Activated T-cell treated with anti-CD3 and anti-CD28 coated beads for 24 hours (primary cell): ENCODE data around the gene BCS1L.
A peak's percentile ranks its signal among the peaks of the same experiment; 100 is the strongest.

Experiments
- DNase-seq: peaks from one replicate; pipeline ENCODE4 v3.0.0-alpha.2; 2020; ENCODE audit warnings: low read depth

BCS1L gene, protein sequence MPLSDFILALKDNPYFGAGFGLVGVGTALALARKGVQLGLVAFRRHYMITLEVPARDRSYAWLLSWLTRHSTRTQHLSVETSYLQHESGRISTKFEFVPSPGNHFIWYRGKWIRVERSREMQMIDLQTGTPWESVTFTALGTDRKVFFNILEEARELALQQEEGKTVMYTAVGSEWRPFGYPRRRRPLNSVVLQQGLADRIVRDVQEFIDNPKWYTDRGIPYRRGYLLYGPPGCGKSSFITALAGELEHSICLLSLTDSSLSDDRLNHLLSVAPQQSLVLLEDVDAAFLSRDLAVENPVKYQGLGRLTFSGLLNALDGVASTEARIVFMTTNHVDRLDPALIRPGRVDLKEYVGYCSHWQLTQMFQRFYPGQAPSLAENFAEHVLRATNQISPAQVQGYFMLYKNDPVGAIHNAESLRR

GRCh38 chr2:218659258-218659987 is at the start of gene BCS1L, which contains the start of gene ZNF142:
Gene BCS1L, plus strand, starts transcription at chr2:218659683. Its CDS starts 1,305 bp downstream, at chr2:218660988.
Gene ZNF142, minus strand, starts transcription at chr2:218659623. Its CDS starts 3,194 bp downstream, at chr2:218656429.
- peak; percentile 95 for DNase-seq

DNA sequence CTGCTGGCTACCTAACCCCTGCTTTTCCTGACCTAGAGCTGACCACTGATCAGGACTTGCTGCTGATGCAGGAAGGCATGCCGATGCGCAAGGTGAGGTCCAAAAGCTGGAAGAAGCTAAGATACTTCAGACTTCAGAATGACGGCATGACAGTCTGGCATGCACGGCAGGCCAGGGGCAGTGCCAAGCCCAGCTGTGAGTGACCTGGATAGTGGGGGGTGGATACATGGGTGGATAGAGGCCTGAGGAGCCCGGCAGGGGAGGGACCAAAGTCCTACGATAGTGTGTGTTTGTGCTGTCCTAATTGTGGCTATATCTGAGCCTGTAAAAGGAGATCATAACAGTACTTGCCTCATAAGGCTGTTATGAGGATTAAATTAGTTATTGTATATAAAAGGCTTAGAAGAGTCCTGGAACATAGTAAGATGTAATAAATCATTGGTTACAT is 43.6 kb upstream of the BCS1L start:
- DNase-seq = no peak

DNA sequence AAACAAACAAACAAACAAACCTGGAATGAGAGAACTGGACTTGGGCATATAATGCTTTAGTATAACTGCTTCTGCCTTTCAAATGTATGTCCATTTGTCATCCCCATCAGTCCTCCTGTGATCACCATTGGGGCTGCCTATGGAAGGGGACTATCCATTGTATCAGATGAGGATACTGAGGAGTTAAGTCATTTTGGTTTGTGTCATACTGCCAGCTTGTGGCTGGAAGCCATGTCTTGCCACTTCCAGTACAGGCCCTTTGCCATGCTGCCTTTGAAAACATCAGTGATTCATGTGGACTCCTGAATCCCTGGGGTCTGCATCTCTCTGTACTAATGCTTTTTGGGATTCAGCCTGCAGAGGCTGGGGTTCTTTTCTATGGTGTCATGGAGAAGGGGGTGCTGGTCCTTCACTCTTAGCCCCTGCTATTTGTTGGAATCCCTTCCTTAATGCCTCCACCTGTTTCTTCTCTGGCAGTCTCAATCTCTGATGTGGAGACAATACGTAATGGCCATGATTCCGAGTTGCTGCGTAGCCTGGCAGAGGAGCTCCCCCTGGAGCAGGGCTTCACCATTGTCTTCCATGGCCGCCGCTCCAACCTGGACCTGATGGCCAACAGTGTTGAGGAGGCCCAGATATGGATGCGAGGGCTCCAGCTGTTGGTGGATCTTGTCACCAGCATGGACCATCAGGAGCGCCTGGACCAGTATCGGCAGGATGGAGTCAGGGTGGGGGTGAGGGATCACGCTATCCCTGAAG is 41.2 kb upstream of the BCS1L start:
- no peak for DNase-seq

DNA sequence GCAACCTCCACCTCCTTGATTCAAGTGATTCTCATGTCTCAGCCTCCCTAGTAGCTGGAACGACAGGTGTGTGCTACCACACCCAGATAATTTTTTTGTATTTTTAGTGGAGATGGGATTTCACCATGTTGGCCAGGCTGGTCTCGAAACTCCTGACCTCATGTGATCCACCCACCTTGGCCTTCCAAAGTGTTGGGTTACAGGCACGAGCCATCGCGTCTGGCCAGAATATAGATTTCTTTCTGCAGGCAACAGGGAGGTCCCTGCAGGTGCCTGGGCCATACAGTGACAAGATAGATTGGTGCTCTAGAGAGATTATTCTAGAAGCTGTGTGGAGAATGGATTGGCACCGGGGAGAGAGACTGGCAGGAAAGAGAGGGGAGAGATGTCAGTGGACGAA is 38.5 kb upstream of the BCS1L start:
- DNase-seq = no peak

DNA sequence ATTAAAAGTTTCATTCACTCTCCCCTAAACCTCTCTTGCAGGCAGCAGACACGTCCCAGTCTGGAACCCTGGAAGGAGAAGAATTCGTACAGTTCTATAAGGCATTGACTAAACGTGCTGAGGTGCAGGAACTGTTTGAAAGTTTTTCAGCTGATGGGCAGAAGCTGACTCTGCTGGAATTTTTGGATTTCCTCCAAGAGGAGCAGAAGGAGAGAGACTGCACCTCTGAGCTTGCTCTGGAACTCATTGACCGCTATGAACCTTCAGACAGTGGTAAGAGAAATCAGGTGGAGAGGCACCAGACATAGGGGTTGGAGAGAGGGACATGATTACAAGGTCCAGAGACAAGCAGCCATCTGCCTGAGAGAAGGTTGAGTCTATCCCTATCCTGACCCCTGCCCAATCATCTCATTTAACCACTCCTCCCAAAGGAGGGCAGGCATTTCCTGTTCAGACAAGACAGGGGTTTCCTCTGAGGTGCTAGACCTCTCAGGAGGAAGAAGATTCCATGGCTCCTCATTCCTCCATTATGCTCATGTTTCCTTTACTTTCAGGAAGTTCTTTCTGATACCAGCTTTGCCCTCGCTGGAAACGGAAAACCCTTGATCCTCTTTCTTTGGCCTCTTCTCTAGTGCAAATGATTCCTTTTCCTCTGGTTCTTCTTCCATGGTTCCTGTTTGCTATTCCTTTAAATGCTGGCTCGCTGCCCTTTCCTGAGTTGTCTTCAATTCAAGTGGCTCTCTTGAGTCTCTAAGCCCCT is 36.7 kb upstream of the BCS1L start:
- no peak for DNase-seq

DNA sequence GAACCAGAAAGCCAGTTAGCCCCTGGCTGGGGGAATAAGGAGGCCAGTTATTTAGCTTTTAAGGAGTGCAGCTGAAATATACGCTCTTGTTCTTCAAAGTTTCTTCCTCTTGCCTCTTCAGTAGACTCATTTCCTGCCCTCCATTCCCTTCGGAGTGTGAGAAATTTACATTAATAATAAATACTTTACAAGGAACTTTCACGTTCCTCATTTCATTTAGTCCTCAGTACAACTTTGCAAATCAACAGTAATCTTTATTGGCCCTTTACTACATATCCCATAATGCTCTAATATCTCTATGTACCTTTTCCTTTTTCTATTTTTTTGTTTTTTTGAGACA is 36.1 kb upstream of the BCS1L start:
- DNase-seq = no peak

- no peak for DNase-seq
These were observed 33.1 kb upstream of the BCS1L start for GRCh38 chr2:218626369-218626768.

DNA sequence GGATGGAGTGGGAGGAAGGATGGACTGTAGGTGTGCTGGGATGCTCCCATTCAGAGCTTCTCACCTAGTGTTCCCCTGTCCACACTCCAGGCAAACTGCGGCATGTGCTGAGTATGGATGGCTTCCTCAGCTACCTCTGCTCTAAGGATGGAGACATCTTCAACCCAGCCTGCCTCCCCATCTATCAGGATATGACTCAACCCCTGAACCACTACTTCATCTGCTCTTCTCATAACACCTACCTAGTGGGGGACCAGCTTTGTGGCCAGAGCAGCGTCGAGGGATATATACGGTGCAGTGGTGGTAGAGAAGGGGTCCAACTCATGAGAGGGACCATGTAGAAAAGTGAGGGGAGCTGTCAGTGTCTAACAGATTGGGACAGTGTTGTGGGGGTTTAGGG is 31.5 kb upstream of the BCS1L start:
- no peak for DNase-seq

DNA sequence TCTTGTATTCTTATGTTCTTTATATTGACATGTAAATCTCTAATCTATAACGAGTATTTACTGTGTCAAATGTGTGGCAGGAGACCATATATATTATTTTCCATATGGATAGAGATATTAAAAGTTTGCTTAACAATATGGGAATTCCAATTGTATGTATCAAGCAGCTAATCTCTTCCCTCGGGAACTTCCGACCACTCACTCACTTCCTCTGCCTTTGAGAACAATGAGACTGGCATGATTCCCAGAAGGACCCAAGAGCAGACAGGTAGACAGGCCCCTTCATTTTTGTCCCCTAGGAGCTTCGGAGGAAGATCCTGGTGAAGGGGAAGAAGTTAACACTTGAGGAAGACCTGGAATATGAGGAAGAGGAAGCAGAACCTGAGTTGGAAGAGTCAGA is 27.6 kb upstream of the BCS1L start:
- DNase-seq = no peak

DNA sequence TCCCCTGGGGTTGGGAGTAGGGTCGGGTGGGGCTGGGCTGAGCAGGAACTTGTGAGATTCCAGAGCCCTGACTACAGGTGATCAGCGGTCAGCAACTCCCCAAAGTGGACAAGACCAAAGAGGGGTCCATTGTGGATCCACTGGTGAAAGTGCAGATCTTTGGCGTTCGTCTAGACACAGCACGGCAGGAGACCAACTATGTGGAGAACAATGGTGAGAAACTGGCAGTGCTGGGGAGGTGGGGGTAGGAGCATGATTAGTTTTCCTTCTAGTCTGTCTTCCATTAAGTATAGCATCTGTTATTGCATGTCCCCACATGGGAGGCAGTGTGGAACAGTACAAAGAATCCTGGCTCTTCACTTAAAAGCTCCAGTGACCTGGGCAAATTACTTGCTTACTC is 23.8 kb upstream of the BCS1L start:
- DNase-seq = no peak

DNA sequence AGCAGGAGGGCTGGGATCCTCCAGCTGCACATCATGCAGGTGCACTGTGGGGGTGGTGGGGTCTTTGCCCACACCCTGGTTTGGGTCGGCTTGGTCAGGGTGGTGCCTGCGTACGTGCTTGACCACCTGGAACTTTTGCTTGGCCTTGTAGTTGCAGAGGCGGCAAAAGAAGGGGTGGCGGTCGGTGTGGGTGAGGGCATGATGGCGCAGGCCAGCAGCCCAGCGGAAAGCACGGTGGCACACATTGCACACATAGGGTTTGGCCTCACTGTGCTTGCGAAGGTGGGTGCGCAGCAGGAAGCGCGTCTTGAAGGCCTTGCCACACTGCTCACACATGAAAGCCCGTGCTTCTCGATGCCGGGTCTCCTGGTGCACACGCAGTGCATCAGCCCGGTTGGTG is 21.1 kb upstream of the BCS1L start:
- DNase-seq = no peak

GRCh38 chr2:218642121-218642656 is 17.3 kb upstream of the BCS1L start:
- no peak for DNase-seq

DNA sequence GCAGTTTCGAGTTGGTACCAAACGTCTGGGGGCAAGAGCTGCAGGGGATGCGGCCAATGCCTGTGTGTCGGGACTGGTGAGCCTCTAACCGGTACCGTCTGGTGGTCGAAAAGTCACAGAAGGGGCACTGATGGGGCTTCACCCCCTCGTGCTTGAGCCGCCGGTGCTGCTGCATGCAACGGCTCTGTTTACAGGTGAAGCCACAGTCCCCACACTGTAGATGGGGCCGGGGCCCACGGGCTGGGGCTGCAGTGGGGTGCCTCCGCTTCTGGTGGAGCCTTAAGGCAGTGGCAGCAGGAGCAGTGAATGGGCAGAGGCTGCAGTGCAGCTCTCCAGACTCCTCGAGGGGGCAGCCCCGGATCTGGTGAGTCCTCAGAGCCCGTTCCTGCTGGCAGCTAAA is 16.7 kb upstream of the BCS1L start:
- DNase-seq = no peak

- DNase-seq = no peak
These were observed 15.7 kb upstream of the BCS1L start for GRCh38 chr2:218643751-218644310.

DNA sequence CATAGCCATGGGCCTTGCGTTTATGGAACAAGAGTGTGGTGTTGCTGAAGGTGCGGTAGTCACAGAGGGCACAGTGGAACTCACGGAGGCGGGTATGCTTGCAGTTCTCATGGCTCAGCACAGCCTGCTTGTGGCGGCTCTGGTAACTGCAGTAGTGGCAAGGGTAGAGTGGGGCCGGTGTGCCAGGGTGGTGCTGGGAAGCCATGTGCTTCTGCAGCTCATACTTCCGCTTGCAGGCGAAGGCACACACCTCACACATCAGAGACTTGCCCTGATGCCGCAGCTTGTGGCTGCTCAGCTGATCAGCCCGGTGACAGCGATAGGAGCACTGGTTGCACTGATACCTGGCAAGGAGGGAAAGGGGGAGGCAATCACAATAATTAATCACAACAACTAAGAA is 14.8 kb upstream of the BCS1L start:
- no peak for DNase-seq

DNA sequence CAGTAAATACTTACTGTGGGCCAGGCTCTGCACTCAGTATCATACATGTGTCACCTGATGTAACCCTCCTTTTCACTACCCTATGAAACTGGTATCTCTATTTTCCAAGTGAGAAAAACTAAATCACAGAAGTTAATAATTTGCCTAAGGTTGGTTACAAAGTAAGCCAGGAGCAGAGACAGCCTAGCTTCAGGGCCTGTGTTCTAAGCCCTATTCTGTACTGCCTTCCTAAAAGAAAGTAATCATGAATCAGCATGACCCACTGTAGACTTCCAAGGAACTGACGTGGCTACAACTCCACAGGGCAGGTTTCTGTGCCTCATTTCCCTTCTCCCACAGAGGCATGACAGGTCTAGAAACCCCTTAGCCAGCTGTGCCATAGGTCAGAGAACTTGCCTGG is 14.4 kb upstream of the BCS1L start:
- DNase-seq = no peak

- DNase-seq = peak; percentile 23
These were observed 11.2 kb upstream of the BCS1L start for GRCh38 chr2:218648088-218648786.

DNA sequence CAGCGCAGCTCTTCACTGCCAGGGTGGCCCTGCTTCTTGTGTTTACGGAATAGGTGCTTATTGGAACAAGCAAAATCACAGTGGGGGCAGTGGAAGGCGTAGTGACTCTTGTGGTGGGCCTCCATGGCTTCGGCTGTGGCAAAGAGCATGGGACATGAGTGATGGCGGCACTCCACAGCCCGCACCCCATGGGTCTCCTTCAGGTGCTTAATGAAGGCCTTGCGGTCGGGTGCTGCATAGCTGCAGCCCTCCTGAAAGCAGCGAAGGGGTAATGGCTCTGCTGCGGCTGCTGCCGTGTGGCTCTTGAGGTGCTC is 10.7 kb upstream of the BCS1L start:
- no peak for DNase-seq

- DNase-seq = no peak
These were observed 3.7 kb upstream of the BCS1L start for GRCh38 chr2:218655751-218656150.

DNA sequence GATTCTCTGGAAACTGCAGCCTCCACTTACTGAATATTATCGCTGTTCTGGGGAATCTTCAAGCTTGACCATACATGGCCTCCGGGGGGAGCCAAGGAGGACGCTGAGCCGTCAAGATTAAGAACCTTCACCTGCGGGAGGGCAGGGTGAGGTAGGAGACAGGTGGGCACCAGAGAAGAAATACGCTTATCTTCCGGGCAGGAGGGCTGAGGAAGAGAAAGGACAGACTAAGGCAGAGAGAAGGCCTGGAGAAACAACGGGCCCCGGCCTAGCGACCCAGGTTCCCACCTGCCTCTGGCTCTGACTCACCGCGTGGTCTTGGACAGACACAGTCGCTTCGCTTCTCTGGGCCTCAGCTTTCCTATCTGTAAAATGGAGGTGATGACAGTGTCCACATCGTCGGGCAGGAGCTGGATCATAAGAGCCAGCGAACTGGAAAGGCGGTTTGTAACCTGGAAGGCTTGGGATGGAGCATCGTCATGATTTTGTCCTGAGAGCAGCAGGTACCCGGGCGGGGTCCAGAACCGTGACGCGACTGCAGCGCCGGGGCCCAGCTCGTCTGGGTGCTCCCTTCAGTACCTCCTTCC is 719 bp upstream of the BCS1L start:
- DNase-seq = peak; percentile 26

GRCh38 chr2:218659988-218660358 is 490 bp downstream of the BCS1L start:
- DNase-seq = no peak
